ENCODE data around the gene VPS45.
"Not testable (repeated sequence)": the region's sequence is repeated elsewhere in the genome, so short reads cannot be mapped to it uniquely, and the experiment has no call there.

VPS45 gene

DNA sequence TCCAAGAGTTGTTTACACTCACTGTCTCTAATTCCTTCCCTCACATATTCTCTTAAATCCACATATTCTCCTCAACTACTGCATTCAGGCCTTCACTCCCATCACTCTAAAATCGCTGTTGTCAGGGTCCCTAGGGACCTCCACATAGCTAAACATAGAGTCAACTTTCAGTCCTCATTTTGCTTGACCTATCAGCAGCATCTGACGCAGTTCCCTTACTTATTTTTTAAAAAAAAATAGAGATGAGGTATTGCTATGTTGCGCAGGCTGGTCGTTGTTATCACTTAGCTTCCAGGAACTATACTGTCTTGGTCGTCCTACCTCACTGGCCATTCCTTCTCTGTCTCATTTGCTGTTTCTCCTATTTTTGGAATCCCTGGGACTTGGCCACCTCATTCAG lies 70.5 kb downstream of the VPS45 start:
- no peak for DNase-seq (ENCODE audit: extremely low read depth, low read depth)
- TF ChIP-seq, protein P1, sequence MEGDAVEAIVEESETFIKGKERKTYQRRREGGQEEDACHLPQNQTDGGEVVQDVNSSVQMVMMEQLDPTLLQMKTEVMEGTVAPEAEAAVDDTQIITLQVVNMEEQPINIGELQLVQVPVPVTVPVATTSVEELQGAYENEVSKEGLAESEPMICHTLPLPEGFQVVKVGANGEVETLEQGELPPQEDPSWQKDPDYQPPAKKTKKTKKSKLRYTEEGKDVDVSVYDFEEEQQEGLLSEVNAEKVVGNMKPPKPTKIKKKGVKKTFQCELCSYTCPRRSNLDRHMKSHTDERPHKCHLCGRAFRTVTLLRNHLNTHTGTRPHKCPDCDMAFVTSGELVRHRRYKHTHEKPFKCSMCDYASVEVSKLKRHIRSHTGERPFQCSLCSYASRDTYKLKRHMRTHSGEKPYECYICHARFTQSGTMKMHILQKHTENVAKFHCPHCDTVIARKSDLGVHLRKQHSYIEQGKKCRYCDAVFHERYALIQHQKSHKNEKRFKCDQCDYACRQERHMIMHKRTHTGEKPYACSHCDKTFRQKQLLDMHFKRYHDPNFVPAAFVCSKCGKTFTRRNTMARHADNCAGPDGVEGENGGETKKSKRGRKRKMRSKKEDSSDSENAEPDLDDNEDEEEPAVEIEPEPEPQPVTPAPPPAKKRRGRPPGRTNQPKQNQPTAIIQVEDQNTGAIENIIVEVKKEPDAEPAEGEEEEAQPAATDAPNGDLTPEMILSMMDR (IDR thresholded peaks at IDR 0.05; ENCODE audit: low read depth, low read length, missing control alignments), result no peak
- no peak overlapping the region for H3K4me3 ChIP-seq (replicated peaks; ENCODE audit: low read depth, low read length)

DNA sequence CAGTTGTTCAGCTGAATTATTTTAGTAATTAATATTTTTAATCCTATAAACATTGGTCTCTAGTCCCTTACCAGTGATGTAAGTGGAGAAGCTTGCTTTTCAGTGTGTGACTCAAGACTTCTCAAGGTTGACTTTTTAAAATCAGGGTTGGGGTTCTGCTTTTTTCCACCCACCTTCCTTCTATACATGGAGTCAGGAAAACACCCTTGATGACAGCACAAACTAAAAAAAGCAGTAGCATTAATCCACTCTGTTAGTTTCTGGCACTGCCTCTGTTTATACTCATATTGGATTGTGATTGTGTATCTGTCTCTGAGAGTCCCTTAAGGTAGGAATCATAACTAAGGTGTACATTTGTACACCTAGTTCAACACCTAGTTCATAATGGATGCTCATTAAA lies 73.9 kb downstream of the VPS45 start:
- no peak overlapping the region for H3K4me3 ChIP-seq (replicated peaks; ENCODE audit: low read depth, low read length)
- TF ChIP-seq, protein P1 (IDR thresholded peaks at IDR 0.05; ENCODE audit: low read depth, low read length, missing control alignments), result no peak
- no peak for DNase-seq (ENCODE audit: extremely low read depth, low read depth)

DNA sequence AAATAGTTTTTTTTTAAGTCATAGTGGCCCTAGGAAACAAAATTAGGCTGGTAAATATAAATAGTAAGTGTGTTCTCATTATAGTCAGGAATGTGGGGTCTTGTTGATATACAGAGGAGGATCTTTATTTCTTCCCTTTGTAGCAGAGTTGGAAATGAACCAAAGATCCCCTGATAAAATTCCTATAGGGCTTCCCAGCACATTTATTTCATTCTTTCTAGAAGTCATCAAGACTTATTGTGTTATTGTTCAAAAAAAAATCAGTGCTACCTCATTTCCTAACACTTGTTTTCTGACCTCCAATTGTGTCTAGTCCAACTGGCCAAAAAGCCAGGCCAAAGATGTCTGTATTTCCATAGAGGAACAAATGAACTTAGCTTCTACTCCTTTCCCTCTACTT lies 74.5 kb downstream of the VPS45 start:
- no peak for DNase-seq (ENCODE audit: extremely low read depth, low read depth)
- H3K4me3 ChIP-seq (replicated peaks; ENCODE audit: low read depth, low read length), result no peak overlapping the region
- TF ChIP-seq, protein P1 (IDR thresholded peaks at IDR 0.05; ENCODE audit: low read depth, low read length, missing control alignments), result no peak

DNA sequence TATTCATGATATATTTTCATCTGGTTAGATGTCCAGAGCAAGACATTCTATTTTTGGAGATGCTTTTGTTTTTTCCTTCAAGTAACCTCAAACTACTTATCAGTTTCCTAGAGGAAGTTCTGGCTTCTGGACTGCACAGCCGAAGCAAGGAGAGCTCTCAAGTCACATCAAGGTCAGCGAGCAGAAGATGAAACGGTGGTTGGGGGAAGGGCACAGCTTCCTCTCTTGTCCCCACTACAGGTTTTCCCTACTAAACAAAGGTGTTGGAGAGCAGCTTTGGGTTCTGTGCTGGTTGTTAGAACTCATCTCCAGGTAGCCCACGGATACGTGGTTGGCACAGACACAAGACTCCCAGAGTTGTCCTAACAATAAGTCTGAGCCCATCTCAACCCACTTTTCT lies 77.0 kb downstream of the VPS45 start:
- DNase-seq (ENCODE audit: extremely low read depth, low read depth), result no peak
- no peak overlapping the region for H3K4me3 ChIP-seq (replicated peaks; ENCODE audit: low read depth, low read length)
- TF ChIP-seq, protein P1 (IDR thresholded peaks at IDR 0.05; ENCODE audit: low read depth, low read length, missing control alignments), result no peak

DNA sequence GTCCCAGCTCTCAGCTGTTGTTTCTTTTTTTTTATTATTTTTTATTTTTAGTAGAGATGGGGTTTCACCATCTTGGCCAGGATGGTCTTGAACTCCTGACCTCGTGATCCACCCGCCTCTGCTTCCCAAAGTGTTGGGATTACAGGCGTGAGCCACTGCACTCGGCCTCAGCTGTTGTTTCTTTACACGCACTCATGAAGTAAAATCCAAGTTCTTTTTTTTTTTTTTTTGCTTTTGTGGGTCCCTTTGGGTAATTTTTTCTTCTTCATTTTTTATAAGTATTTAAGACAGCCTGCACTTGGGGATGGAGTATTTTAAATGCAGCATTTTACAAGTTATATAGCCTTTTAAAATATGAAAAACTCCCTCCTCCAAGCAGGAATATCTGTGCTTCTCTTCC lies 78.4 kb downstream of the VPS45 start:
- not testable (repeated sequence) for H3K4me3 ChIP-seq (replicated peaks; ENCODE audit: low read depth, low read length); DNase-seq (ENCODE audit: extremely low read depth, low read depth)

DNA sequence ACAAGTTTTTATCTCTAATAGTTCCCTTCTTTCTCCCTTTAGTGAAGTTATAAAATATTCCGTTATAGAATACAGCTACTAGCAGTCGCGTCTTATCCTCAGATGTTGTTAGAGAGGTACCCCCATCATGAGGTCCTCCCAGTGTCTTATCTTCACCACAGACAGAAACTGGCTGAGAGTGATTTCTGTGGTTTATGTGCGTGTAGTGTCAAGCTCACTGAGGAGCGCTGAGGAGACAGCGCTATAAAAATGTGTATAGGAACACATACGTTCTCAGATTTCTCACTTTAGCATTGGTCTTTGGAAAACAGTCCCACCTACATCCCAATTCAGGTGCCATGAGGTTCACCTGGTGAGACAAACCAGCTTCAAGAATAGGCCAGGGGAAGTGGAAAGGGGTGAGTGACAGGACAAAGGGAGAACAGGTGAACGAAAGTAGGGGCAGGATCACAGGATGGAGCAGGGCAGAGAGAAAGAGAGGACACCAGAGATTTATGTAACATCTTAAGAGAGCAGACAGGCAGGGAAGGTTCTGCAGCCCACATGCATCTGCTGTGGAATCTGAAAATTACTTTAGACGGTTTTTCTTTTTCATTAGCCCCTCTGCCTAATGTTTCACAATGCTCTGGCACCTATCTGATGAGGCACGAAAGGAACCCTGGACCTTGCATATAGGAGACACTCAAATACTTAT lies 79.4 kb downstream of the VPS45 start:
- H3K4me3 ChIP-seq (replicated peaks; ENCODE audit: low read depth, low read length), result no peak overlapping the region
- TF ChIP-seq, protein P1 (IDR thresholded peaks at IDR 0.05; ENCODE audit: low read depth, low read length, missing control alignments), result no peak
- DNase-seq (ENCODE audit: extremely low read depth, low read depth), result no peak

DNA sequence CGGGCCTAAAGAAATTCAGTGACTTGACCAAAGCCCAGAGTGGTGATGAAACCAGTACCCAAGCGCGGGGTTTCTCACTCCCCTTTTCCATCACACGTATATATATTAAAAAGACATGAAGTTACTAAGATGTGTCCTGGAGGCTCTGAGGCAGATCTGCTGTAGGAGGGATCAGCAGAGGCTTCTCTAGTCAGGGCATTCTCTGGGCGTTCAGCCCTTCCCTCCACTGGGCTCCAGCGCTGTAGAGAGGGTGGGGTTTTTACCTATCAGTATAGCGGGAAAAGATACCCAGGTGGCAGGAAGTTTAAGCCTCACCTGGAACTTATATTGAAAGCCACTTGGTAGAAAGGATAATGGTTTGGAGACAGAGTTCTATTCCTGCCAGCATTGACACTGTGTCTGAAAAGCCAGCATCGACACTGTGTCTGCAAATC lies 81.3 kb downstream of the VPS45 start:
- TF ChIP-seq, protein P1 (IDR thresholded peaks at IDR 0.05; ENCODE audit: low read depth, low read length, missing control alignments), result no peak
- DNase-seq (ENCODE audit: extremely low read depth, low read depth), result no peak
- peak overlapping the region; percentile 76 for H3K4me3 ChIP-seq (replicated peaks; ENCODE audit: low read depth, low read length)

Measured in HFF-Myc (cell line).